Measurements from ENCODE around the gene TBCK. TPM values are rescaled to one million over a fixed set of nuclear protein-coding genes. Genes with fewer than 3 reads are reported as not detected.

TBCK gene
- total and polyA plus RNA-seq, 2 of the 8 experiments (the other 6 are each of a cell fraction or from before 2014, with no cell fraction given), result 10.2 to 18.7 TPM

DNA sequence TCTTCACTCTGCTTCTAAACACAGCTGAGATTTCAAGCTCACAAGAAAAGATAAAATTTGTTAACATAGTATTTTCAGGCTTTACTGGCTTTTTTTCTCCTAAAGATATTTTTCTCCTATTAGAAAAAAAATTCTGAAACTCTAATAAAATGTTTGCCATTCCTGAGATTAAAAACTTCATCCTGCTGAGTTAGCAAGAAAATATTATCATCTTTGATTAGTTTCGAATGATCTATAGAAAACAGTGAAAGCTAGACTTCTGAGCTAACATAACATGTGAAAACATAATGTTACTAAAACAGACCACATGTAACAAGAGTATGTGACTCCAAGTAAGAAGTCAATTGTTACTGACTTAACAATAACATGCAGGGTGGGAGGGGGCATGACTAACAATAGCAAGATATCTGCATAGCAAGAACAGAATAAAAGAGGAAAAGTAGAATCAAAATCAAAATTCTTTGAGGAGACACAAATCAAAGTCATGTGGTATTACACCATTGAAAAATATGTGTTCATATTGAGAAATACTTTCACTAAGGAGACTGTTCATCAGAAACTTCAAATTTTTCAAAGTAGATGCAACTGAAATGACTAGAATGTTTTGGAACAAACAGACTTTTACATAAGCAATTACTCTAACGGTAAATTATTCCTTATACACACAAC is 14.5 kb downstream of the TBCK start:
- Histone ChIP-seq H2AK5ac (ENCODE audit: low read depth, low read length) (no peak overlapping the region), H3K4me3 (ENCODE audit: extremely low read depth in 1 of 4, insufficient read depth in 2 of 4, low read depth in 3 of 4, low read length in 4 of 4) (no peak overlapping the region), H3K4me2 (ENCODE audit: insufficient read depth in 1 of 2, low read depth in 2 of 2, low read length in 2 of 2) (no peak overlapping the region), H2AFZ (ENCODE audit: low read length) (no peak overlapping the region), H3K27ac (ENCODE audit: low read depth, low read length) (no peak overlapping the region), H3K18ac (ENCODE audit: extremely low read depth, low read length) (no peak overlapping the region), H2BK15ac (ENCODE audit: low read length) (no peak overlapping the region), H2BK5ac (ENCODE audit: low read depth, low read length) (no peak overlapping the region), H3K4ac (replicated peaks; ENCODE audit: insufficient read length, low read depth, low read length) (no peak overlapping the region), H3K14ac (ENCODE audit: insufficient read length) (no peak overlapping the region), H3K79me2 (ENCODE audit: control insufficient read depth in 1 of 2, insufficient read depth in 2 of 2, low read length in 2 of 2) (no peaks in the 10 kb centered on the region; a peak in 1 of 4 replicates), H3K56ac (replicated peaks; ENCODE audit: insufficient read length, low read depth, low read length) (no peak overlapping the region), H3K27me3 (replicated peaks in 1 of 4; ENCODE audit: control insufficient read depth in 3 of 4, extremely low read depth in 1 of 4, insufficient read depth in 3 of 4, low read length in 3 of 4) (no peaks in the 10 kb centered on the region), H3K79me1 (ENCODE audit: low read depth, low read length) (no peaks in the 10 kb centered on the region), H3K23me2 (ENCODE audit: low read depth, low read length) (no peaks in the 10 kb centered on the region), H3K9me3 (ENCODE audit: insufficient read depth in 2 of 2, low read depth in 1 of 2, low read length in 1 of 2) (no peaks in the 10 kb centered on the region), H4K5ac (ENCODE audit: insufficient read length, low read depth, low read length) (no peak overlapping the region), H2BK120ac (replicated peaks; ENCODE audit: low read depth, low read length) (no peak overlapping the region), H2BK20ac (ENCODE audit: low read length) (no peak overlapping the region), H4K8ac (ENCODE audit: extremely low read depth, insufficient read depth, low read length) (no peak overlapping the region), H4K91ac (replicated peaks; ENCODE audit: insufficient read length, low read length) (no peak overlapping the region), H4K20me1 (replicated peaks in 1 of 2; ENCODE audit: control insufficient read depth in 1 of 2, insufficient read depth in 2 of 2, low read length in 2 of 2) (no peaks in the 10 kb centered on the region), H3K9ac (replicated peaks in 1 of 4; ENCODE audit: extremely low read depth in 1 of 4, low read depth in 3 of 4, low read length in 3 of 4) (no peak overlapping the region), H3K4me1 (replicated peaks in 1 of 4; ENCODE audit: control insufficient read depth in 3 of 4, insufficient read depth in 4 of 4, low read length in 3 of 4) (peaks cover 0 to 8% (median 5%) of the 10 kb centered on the region in 4 experiments; a peak in 4 of 7 replicates), H2BK12ac (ENCODE audit: low read depth, low read length) (no peak overlapping the region), H3K36me3 (ENCODE audit: control insufficient read depth in 2 of 4, insufficient read depth in 4 of 4, low read length in 3 of 4) (peaks cover 0 to 7% (median 0%) of the 10 kb centered on the region in 4 experiments; a peak in 3 of 8 replicates), H3K23ac (ENCODE audit: insufficient read length) (no peak overlapping the region)
- CTCF ChIA-PET (ENCODE audit: partially characterized antibody), result no interaction called here
- no peak for DNase-seq (ENCODE audit: low read depth in 1 of 2, low spot score in 2 of 2)
- 93% methylated on average over 2 of the region's 2 CpGs; no CpG with 5 or more reads in 1 of the 2 experiments for WGBS, 2 experiments (ENCODE audit: extremely low coverage in 1 of 2, insufficient coverage in 1 of 2, insufficient read length in 1 of 2, insufficient replicate concordance in 2 of 2, low coverage in 1 of 2, low lambda C conversion rate in 2 of 2, missing lambda C conversion rate in 1 of 2)
- FAIRE-seq, result no peak
- POLR2A ChIA-PET (ENCODE audit: partially characterized antibody), result interaction anchor here (3.4 kb wide), 1 partner anchor 14 kb away, joined by 13 read pairs; the partner anchor contains the start of genes AIMP1 and TBCK
- no peak for TF ChIP-seq KDM4A (IDR thresholded peaks at IDR 0.05; ENCODE audit: low read depth, low read length, severe bottlenecking)
- TF ChIP-seq MAFK (IDR thresholded peaks at IDR 0.05; ENCODE audit: low read depth, low read length), result no peak
- no peak for TF ChIP-seq CEBPB (IDR thresholded peaks at IDR 0.05; ENCODE audit: low read depth, low read length)
- no peak for TF ChIP-seq HDAC2 (IDR thresholded peaks at IDR 0.05; ENCODE audit: borderline replicate concordance in 1 of 2, low read depth in 2 of 2, low read length in 2 of 2)
- no peak for TF ChIP-seq TCF12 (IDR thresholded peaks at IDR 0.05; ENCODE audit: low read depth, low read length)
- TF ChIP-seq, protein P1, sequence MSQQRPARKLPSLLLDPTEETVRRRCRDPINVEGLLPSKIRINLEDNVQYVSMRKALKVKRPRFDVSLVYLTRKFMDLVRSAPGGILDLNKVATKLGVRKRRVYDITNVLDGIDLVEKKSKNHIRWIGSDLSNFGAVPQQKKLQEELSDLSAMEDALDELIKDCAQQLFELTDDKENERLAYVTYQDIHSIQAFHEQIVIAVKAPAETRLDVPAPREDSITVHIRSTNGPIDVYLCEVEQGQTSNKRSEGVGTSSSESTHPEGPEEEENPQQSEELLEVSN (IDR thresholded peaks at IDR 0.05), result no peak
- TF ChIP-seq TEAD4 (IDR thresholded peaks at IDR 0.05; ENCODE audit: low read depth, low read length), result no peak
